OCI-LY1 (cell line): ENCODE data around the gene NEMF.

Source experiments
- H2AFZ ChIP-seq: fragments of 200-600 bp; sonication (generic), shearing (Covaris generic); 2 replicates; pipeline ENCODE4 v1.6.0; 2014; ENCODE audit warnings: antibody characterized with exemption, mild to moderate bottlenecking, low read length
- H3F3A ChIP-seq: fragments of 200-600 bp; sonication (generic), shearing (Covaris generic); 2 replicates; pipeline ENCODE4 v1.6.0; 2014; ENCODE audit warnings: mild to moderate bottlenecking, antibody characterized with exemption, low read length, moderate library complexity; ENCODE audit not compliant: insufficient read depth
- H3K27ac ChIP-seq: fragments of 200-600 bp; sonication (generic); 2 replicates; pipeline ENCODE4 v1.5.1; 2014; ENCODE audit warnings: low read length, mixed run types, mild to moderate bottlenecking, low read depth; ENCODE audit not compliant: poor library complexity, severe bottlenecking
- H3K27me3 ChIP-seq: fragments of 200-600 bp; sonication (generic); 2 replicates; pipeline ENCODE4 v1.6.0; 2014; ENCODE audit warnings: antibody characterized with exemption, mild to moderate bottlenecking, low read length, moderate library complexity; ENCODE audit not compliant: insufficient read depth
- H3K36me3 ChIP-seq: fragments of 200-600 bp; sonication (generic); 2 replicates; pipeline ENCODE4 v1.6.1; 2014; ENCODE audit warnings: mild to moderate bottlenecking, antibody characterized with exemption, low read length, moderate library complexity, mixed read lengths; ENCODE audit not compliant: insufficient read depth
- H3K4me1 ChIP-seq: fragments of 200-600 bp; sonication (generic); 2 replicates; pipeline ENCODE4 v1.5.1; 2014; ENCODE audit warnings: mild to moderate bottlenecking, low read length, moderate library complexity; ENCODE audit not compliant: insufficient read depth, severe bottlenecking
- H3K4me2 ChIP-seq: fragments of 200-600 bp; sonication (generic), shearing (Covaris generic); 2 replicates; pipeline ENCODE4 v1.6.1; 2014; ENCODE audit warnings: low read length
- H3K4me3 ChIP-seq: fragments of 200-600 bp; sonication (generic); 2 replicates; pipeline ENCODE4 v1.5.1; 2014; ENCODE audit warnings: low read length, low read depth, mild to moderate bottlenecking, mixed read lengths; ENCODE audit not compliant: poor library complexity, severe bottlenecking
- H3K79me2 ChIP-seq: fragments of 200-600 bp; shearing (Covaris generic); 2 replicates; pipeline ENCODE4 v1.6.1; 2016; ENCODE audit warnings: mixed run types, low read length, mixed read lengths; ENCODE audit not compliant: insufficient read depth
- H3K9ac ChIP-seq: fragments of 200-600 bp; sonication (generic), shearing (Covaris generic); 2 replicates; pipeline ENCODE4 v1.6.1; 2014; ENCODE audit warnings: mild to moderate bottlenecking, low read length, mixed read lengths
- H3K9me2 ChIP-seq: fragments of 200-600 bp; sonication (generic), shearing (Covaris generic); 2 replicates; pipeline ENCODE4 v1.6.1; 2014; ENCODE audit warnings: low read depth, mild to moderate bottlenecking, low read length, mixed read lengths
- H3K9me3 ChIP-seq: fragments of 200-600 bp; shearing (Covaris generic); 2 replicates; pipeline ENCODE4 v1.6.1; 2014; ENCODE audit warnings: low read length, mixed read lengths
- H4K20me1 ChIP-seq: fragments of 200-600 bp; sonication (generic), shearing (Covaris generic); 2 replicates; pipeline ENCODE4 v1.6.0; 2016; ENCODE audit warnings: mild to moderate bottlenecking, low read length; ENCODE audit not compliant: insufficient read depth
- EZH2 ChIP-seq: fragments of 200-600 bp; sonication (generic), shearing (Covaris generic); IDR thresholded peaks from 2 replicates; pipeline ENCODE4 v1.8.0; 2017; ENCODE audit warnings: borderline replicate concordance, mixed run types, mild to moderate bottlenecking, antibody characterized with exemption, low read length, moderate library complexity, mixed read lengths
- TF ChIP-seq, protein P1 (sequence below): fragments of 200-600 bp; sonication (generic), shearing (Covaris generic); IDR thresholded peaks from 2 replicates; pipeline ENCODE4 v1.5.1; 2017; ENCODE audit warnings: mild to moderate bottlenecking, antibody characterized with exemption, low read length, moderate library complexity, mixed read lengths

The NEMF gene

DNA sequence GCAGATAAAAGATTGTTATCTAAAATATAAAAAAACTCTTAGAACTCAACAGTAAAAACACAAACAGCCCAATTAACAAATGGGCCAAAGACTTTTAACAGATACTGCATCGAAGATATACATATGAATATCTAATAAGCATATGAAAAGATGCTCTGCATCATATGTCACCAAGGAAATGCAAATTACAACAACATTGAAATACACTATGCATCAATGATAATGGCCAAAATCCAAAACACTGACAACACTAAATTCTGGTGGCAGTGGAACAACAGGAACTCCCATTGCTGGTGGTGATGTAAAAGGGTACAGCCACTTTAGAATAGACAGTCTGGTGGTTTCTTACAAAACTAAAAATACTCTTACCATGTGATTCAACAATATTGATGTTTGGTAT lies 43.8 kb downstream of the NEMF start:
- Histone ChIP-seq H3K27ac (no peak overlapping the region), H2AFZ (no peak overlapping the region), H3K36me3 (peaks cover 85% of the 10 kb centered on the region)

DNA sequence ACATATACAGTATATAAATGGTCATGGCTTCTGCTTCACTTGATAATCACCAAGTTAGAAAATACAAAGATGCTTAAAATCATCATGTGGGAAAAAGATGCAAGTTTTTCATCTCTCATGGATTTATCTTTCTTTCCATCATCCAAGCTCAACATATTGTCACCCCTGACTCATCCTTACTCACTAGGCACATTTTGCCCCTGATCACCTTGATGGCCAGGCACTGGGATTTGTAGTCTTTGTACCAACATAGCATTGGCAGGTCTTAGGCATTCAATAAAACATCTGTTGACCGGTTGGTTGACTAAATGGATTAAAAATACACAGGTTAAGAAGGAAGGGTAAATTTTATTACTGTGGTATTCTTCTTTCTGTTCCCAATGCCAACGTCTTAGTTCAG lies 56.6 kb downstream of the NEMF start:
- Histone ChIP-seq H4K20me1 (no peaks in the 10 kb centered on the region), H3K4me2 (no peak overlapping the region), H3K27me3 (no peaks in the 10 kb centered on the region)

More for the DNA sequence above, 43.8 kb downstream of the NEMF start:
- Histone ChIP-seq H4K20me1 (no peaks in the 10 kb centered on the region), H3K79me2 (no peaks in the 10 kb centered on the region), H3K9ac (no peak overlapping the region), H3K9me3 (no peaks in the 10 kb centered on the region), H3K9me2 (no peaks in the 10 kb centered on the region), H3K4me2 (no peak overlapping the region), H3K4me1 (no peaks in the 10 kb centered on the region), H3K4me3 (no peak overlapping the region), H3F3A (no peaks in the 10 kb centered on the region), H3K27me3 (no peaks in the 10 kb centered on the region)
- no peak for TF ChIP-seq EZH2
- TF ChIP-seq, protein P1, sequence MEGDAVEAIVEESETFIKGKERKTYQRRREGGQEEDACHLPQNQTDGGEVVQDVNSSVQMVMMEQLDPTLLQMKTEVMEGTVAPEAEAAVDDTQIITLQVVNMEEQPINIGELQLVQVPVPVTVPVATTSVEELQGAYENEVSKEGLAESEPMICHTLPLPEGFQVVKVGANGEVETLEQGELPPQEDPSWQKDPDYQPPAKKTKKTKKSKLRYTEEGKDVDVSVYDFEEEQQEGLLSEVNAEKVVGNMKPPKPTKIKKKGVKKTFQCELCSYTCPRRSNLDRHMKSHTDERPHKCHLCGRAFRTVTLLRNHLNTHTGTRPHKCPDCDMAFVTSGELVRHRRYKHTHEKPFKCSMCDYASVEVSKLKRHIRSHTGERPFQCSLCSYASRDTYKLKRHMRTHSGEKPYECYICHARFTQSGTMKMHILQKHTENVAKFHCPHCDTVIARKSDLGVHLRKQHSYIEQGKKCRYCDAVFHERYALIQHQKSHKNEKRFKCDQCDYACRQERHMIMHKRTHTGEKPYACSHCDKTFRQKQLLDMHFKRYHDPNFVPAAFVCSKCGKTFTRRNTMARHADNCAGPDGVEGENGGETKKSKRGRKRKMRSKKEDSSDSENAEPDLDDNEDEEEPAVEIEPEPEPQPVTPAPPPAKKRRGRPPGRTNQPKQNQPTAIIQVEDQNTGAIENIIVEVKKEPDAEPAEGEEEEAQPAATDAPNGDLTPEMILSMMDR = no peak

DNA sequence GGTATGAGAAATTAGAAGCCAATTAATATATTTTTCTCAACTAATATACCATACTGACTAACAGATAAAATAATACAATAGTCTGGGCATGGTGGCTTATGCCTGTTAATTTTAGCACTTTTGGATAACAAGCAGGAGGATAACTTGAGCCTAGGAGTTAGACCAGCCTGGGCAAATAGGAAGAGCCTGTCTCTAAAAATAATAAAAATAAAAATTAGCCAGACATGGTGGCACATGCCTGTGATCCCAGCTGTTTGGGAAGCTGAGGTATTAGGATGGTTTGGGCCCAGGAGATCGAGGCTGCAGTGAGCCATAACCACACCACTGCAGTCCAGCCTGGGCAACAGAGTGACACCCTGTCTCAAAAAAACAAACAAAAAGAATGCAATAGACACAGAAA lies 60.0 kb downstream of the NEMF start:
- no peaks in the 10 kb centered on the region for H3K79me2 ChIP-seq
- H3F3A ChIP-seq = no peaks in the 10 kb centered on the region
- TF ChIP-seq, protein P1 = no peak
- no peak for TF ChIP-seq EZH2
- H4K20me1 ChIP-seq = no peaks in the 10 kb centered on the region
- H3K4me3 ChIP-seq = no peak overlapping the region
- H3K4me1 ChIP-seq = no peaks in the 10 kb centered on the region
- H3K9ac ChIP-seq = no peak overlapping the region
- no peaks in the 10 kb centered on the region for H3K9me2 ChIP-seq
- H2AFZ ChIP-seq = no peak overlapping the region
- H3K4me2 ChIP-seq = no peak overlapping the region
- no peak overlapping the region for H3K27ac ChIP-seq
- no peaks in the 10 kb centered on the region for H3K9me3 ChIP-seq
- H3K27me3 ChIP-seq = no peaks in the 10 kb centered on the region
- H3K36me3 ChIP-seq = peaks cover 79% of the 10 kb centered on the region

More for the DNA sequence above, 56.6 kb downstream of the NEMF start:
- H3K36me3 ChIP-seq = peaks cover 82% of the 10 kb centered on the region
- H3K79me2 ChIP-seq = no peaks in the 10 kb centered on the region
- H3F3A ChIP-seq = no peaks in the 10 kb centered on the region
- TF ChIP-seq EZH2 = no peak
- TF ChIP-seq, protein P1 = no peak
- no peak overlapping the region for H3K27ac ChIP-seq
- H3K9me3 ChIP-seq = no peaks in the 10 kb centered on the region
- H2AFZ ChIP-seq = no peak overlapping the region
- no peak overlapping the region for H3K9ac ChIP-seq
- no peak overlapping the region for H3K4me3 ChIP-seq
- no peaks in the 10 kb centered on the region for H3K4me1 ChIP-seq
- H3K9me2 ChIP-seq = no peaks in the 10 kb centered on the region
